Gastrocnemius medialis (tissue), 4 donors: ENCODE results near the gene ARMC7.

ENCODE experiments used
- POLR2A ChIP-seq, 2 donors: fragments of 450-650 bp; IDR thresholded peaks; one replicate each; pipeline ENCODE4 v1.6.1; 2017; ENCODE audit warnings: antibody characterized with exemption in 2 of 2, mild to moderate bottlenecking in 2 of 2, moderate library complexity in 2 of 2
- TF ChIP-seq, protein P1 (sequence below), 5 experiments: fragments of 450-650 bp in 3 of 5; fragments of 200-600 bp in 2 of 5; sonication (generic) in 2 of 5; IDR thresholded peaks in 4 of 5; conservative IDR thresholded peaks in 1 of 5; 1 replicate in 4 of 5; 2 replicates in 1 of 5; pipeline ENCODE4 v1.5.1; 2016 to 2019; ENCODE audit warnings: antibody characterized with exemption in 5 of 5, mild to moderate bottlenecking in 3 of 5, moderate library complexity in 3 of 5

DNA sequence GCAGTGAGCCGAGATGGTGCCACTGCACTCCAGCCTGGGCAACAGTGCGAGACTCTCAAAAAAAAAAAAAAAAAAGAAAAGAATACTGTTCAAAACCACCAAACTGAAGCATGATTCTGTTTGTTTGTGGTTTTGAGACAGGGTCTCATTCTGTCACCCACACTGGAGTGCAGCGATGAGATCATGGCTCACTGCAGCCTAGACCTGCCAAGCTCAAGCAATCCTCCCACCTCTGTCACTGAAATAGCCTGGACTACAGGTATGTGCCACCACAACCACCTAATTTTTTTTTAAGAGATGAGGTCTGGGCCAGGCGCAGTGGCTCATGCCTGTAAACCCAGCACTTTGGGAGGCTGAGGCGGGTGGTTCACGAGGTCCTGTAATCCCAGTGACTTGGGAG, 68.7 kb downstream of the ARMC7 start:
- TF ChIP-seq, protein P1, sequence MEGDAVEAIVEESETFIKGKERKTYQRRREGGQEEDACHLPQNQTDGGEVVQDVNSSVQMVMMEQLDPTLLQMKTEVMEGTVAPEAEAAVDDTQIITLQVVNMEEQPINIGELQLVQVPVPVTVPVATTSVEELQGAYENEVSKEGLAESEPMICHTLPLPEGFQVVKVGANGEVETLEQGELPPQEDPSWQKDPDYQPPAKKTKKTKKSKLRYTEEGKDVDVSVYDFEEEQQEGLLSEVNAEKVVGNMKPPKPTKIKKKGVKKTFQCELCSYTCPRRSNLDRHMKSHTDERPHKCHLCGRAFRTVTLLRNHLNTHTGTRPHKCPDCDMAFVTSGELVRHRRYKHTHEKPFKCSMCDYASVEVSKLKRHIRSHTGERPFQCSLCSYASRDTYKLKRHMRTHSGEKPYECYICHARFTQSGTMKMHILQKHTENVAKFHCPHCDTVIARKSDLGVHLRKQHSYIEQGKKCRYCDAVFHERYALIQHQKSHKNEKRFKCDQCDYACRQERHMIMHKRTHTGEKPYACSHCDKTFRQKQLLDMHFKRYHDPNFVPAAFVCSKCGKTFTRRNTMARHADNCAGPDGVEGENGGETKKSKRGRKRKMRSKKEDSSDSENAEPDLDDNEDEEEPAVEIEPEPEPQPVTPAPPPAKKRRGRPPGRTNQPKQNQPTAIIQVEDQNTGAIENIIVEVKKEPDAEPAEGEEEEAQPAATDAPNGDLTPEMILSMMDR (IDR thresholded peaks at IDR 0.05 in 4 of 5, conservative IDR thresholded peaks at IDR 0.05 in 1 of 5), result no peak
- no peak for TF ChIP-seq POLR2A (IDR thresholded peaks at IDR 0.05)
